ENCODE data around the gene CNTROB. TPM values are rescaled to one million over a fixed set of nuclear protein-coding genes. Genes with fewer than 3 reads are reported as not detected.

The CNTROB gene
- polyA plus RNA-seq, 2 of the 4 experiments (the other 2 are of a cell fraction) = 23.2 to 57.0 TPM

DNA sequence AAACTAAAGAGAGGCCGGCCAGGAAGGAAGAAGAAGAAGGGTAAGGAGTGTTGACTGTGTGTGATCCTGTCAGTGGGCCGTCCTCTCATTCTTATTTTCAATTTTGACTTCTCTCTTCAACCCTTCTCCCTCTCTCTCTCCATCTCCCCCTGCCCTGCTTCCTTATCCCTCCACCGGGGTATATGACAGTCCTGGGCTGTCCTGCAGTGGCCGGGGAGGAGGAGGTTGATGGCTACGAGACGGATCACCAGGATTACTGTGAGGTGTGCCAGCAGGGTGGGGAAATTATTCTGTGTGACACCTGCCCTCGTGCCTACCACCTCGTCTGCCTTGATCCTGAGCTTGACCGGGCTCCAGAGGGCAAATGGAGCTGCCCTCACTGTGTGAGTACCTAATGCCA is 37.8 kb upstream of the CNTROB start:
- Histone ChIP-seq H3K4me3 (no peak overlapping the region), H3K4me1 (peaks cover 8% of the 10 kb centered on the region), H3K9me3 (no peaks in the 10 kb centered on the region), H3K27ac (no peak overlapping the region), H3K4me2 (no peak overlapping the region)
- no peak for TF ChIP-seq NR3C1 (IDR thresholded peaks at IDR 0.05)
- DNase-seq (ENCODE audit: low read depth in 1 of 2, low spot score in 1 of 2) (no peak), FAIRE-seq (no peak), ATAC-seq (no peak)
- WGBS (ENCODE audit: missing lambda C conversion rate) = 90% methylated on average over 9 of the region's 9 CpGs
- ChIA-PET CTCF (interaction anchor here (0.8 to 15.1 kb wide), 7 partner anchors 17 to 163 kb away, joined by 3 to 339 read pairs (median 5); no protein-coding TSS in a partner anchor), POLR2A (no interaction called here)

DNA sequence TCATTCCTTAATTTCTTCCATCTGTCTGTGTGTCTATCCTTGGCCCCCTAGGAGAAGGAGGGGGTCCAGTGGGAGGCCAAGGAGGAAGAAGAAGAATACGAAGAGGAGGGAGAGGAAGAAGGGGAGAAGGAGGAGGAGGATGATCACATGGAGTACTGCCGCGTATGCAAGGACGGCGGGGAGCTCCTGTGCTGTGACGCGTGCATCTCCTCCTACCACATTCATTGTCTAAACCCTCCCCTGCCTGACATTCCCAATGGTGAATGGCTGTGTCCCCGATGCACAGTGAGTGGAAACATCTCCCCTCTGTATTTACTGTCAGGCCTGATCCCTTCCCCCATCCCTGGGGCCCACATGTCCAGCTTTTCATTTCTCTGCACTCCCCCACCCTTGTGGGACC is 37.1 kb upstream of the CNTROB start:
- Histone ChIP-seq H3K4me3 (no peak overlapping the region), H3K9me3 (no peaks in the 10 kb centered on the region), H3K4me2 (no peak overlapping the region), H3K27ac (no peak overlapping the region), H3K4me1 (peaks cover 2% of the 10 kb centered on the region)
- ATAC-seq (no peak), DNase-seq (ENCODE audit: low read depth in 1 of 2, low spot score in 1 of 2) (no peak), FAIRE-seq (no peak)
- 91% methylated on average over 8 of the region's 8 CpGs for WGBS (ENCODE audit: missing lambda C conversion rate)
- ChIA-PET POLR2A (no interaction called here), CTCF (interaction anchor here (0.6 to 15.1 kb wide), 7 partner anchors 16 to 544 kb away, joined by 3 to 339 read pairs (median 6); partner anchors contain the start of gene NAA38)
- no peak for TF ChIP-seq RNF2 (IDR thresholded peaks at IDR 0.05; ENCODE audit: borderline replicate concordance, low read depth)
- TF ChIP-seq, protein P1, sequence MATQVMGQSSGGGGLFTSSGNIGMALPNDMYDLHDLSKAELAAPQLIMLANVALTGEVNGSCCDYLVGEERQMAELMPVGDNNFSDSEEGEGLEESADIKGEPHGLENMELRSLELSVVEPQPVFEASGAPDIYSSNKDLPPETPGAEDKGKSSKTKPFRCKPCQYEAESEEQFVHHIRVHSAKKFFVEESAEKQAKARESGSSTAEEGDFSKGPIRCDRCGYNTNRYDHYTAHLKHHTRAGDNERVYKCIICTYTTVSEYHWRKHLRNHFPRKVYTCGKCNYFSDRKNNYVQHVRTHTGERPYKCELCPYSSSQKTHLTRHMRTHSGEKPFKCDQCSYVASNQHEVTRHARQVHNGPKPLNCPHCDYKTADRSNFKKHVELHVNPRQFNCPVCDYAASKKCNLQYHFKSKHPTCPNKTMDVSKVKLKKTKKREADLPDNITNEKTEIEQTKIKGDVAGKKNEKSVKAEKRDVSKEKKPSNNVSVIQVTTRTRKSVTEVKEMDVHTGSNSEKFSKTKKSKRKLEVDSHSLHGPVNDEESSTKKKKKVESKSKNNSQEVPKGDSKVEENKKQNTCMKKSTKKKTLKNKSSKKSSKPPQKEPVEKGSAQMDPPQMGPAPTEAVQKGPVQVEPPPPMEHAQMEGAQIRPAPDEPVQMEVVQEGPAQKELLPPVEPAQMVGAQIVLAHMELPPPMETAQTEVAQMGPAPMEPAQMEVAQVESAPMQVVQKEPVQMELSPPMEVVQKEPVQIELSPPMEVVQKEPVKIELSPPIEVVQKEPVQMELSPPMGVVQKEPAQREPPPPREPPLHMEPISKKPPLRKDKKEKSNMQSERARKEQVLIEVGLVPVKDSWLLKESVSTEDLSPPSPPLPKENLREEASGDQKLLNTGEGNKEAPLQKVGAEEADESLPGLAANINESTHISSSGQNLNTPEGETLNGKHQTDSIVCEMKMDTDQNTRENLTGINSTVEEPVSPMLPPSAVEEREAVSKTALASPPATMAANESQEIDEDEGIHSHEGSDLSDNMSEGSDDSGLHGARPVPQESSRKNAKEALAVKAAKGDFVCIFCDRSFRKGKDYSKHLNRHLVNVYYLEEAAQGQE (IDR thresholded peaks at IDR 0.05) = no peak

DNA sequence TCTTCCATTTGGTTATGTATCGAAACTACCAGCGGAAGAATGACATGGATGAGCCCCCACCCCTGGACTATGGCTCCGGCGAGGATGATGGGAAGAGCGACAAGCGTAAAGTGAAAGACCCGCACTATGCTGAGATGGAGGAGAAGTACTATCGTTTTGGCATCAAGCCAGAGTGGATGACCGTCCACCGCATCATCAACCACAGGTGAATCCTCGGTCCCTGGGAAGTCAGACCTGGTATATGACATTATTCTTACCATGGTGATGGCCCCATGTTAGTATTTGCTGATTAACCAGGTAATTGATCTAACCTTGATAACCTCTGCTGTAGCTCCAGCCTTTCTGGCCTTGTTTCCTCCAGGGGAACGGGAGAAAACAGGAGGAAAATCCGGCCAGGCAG is 34.9 kb upstream of the CNTROB start:
- POLR2A ChIA-PET = no interaction called here
- Histone ChIP-seq H3K4me2 (no peak overlapping the region), H3K4me1 (no peaks in the 10 kb centered on the region), H3K27ac (no peak overlapping the region), H3K4me3 (no peak overlapping the region), H3K9me3 (no peaks in the 10 kb centered on the region)
- no peak for FAIRE-seq
- TF ChIP-seq POLR2AphosphoS2 (conservative IDR thresholded peaks at IDR 0.05; ENCODE audit: low read length) (no peak), JUNB (IDR thresholded peaks at IDR 0.05) (no peak), BHLHE40 (IDR thresholded peaks at IDR 0.05; ENCODE audit: low read depth, low read length) (no peak), FOSB (CRISPR knock-in tag; IDR thresholded peaks at IDR 0.05) (no peak), MAFK (IDR thresholded peaks at IDR 0.05; ENCODE audit: partially characterized antibody) (no peak), EHF (CRISPR knock-in tag; IDR thresholded peaks at IDR 0.05) (no peak), CEBPB (IDR thresholded peaks at IDR 0.05) (no peak), HOXB13 (CRISPR knock-in tag; IDR thresholded peaks at IDR 0.05; ENCODE audit: low read depth) (no peak), EHMT2 (IDR thresholded peaks at IDR 0.05; ENCODE audit: low read depth) (no peak), CBX8 (IDR thresholded peaks at IDR 0.05) (no peak)
- TF ChIP-seq, protein P2, sequence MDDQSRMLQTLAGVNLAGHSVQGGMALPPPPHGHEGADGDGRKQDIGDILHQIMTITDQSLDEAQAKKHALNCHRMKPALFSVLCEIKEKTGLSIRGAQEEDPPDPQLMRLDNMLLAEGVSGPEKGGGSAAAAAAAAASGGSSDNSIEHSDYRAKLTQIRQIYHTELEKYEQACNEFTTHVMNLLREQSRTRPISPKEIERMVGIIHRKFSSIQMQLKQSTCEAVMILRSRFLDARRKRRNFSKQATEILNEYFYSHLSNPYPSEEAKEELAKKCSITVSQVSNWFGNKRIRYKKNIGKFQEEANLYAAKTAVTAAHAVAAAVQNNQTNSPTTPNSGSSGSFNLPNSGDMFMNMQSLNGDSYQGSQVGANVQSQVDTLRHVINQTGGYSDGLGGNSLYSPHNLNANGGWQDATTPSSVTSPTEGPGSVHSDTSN (IDR thresholded peaks at IDR 0.05) = no peak
- TF ChIP-seq, protein P3, sequence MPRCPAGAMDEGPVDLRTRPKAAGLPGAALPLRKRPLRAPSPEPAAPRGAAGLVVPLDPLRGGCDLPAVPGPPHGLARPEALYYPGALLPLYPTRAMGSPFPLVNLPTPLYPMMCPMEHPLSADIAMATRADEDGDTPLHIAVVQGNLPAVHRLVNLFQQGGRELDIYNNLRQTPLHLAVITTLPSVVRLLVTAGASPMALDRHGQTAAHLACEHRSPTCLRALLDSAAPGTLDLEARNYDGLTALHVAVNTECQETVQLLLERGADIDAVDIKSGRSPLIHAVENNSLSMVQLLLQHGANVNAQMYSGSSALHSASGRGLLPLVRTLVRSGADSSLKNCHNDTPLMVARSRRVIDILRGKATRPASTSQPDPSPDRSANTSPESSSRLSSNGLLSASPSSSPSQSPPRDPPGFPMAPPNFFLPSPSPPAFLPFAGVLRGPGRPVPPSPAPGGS (IDR thresholded peaks at IDR 0.05) = no peak
- CTCF ChIA-PET = interaction anchor here (0.7 to 15.1 kb wide), 27 partner anchors 8 to 164 kb away, joined by 3 to 339 read pairs (median 5); partner anchors contain the start of genes CHD3, CNTROB and KDM6B
- no peak for ATAC-seq
- whole genome bisulfite sequencing (ENCODE audit: missing lambda C conversion rate) = 83% methylated on average over 13 of the region's 13 CpGs
- no peak for DNase-seq (ENCODE audit: low read depth in 1 of 2, low spot score in 1 of 2)
